ENCODE measurements around the gene KRT20.

KRT20 gene

GRCh38 chr17:40915721-40916256 lies 30.7 kb upstream of the KRT20 start:
- Histone ChIP-seq H3K9ac (ENCODE audit: low read length) (no peak overlapping the region), H3K79me2 (ENCODE audit: low read length) (no peaks in the 10 kb centered on the region), H3K36me3 (replicated peaks; ENCODE audit: low read depth, low read length) (no peaks in the 10 kb centered on the region), H3K9me3 (ENCODE audit: insufficient read depth, low read length) (no peaks in the 10 kb centered on the region), H3K4me3 (ENCODE audit: low read length) (peak overlapping the region; percentile 33), H4K20me1 (ENCODE audit: insufficient read depth, low read length) (no peaks in the 10 kb centered on the region), H3K27ac (ENCODE audit: low read length) (peak overlapping the region; percentile 61), H3K27me3 (ENCODE audit: low read depth, low read length) (0 out of 2 replicates have a peak, but pooled peaks cover 3% of the 10 kb centered on the region), H3K4me1 (ENCODE audit: low read length) (peaks cover 24% of the 10 kb centered on the region), H2AFZ (ENCODE audit: low read depth, low read length) (no peak overlapping the region), H3K4me2 (ENCODE audit: low read length) (peak overlapping the region; percentile 59)
- TF ChIP-seq CTCF (IDR thresholded peaks at IDR 0.05; ENCODE audit: low read depth, low read length) (no peak), EZH2phosphoT487 (IDR thresholded peaks at IDR 0.05; ENCODE audit: low read depth) (no peak)

- Histone ChIP-seq H4K20me1 (ENCODE audit: insufficient read depth, low read length) (no peaks in the 10 kb centered on the region), H3K36me3 (replicated peaks; ENCODE audit: low read depth, low read length) (no peaks in the 10 kb centered on the region), H3K9ac (ENCODE audit: low read length) (no peak overlapping the region), H3K9me3 (ENCODE audit: insufficient read depth, low read length) (no peaks in the 10 kb centered on the region), H3K27ac (ENCODE audit: low read length) (peak overlapping the region; percentile 61), H3K27me3 (ENCODE audit: low read depth, low read length) (0 out of 2 replicates have a peak, but pooled peaks cover 3% of the 10 kb centered on the region), H2AFZ (ENCODE audit: low read depth, low read length) (no peak overlapping the region), H3K4me1 (ENCODE audit: low read length) (peaks cover 29% of the 10 kb centered on the region), H3K4me2 (ENCODE audit: low read length) (peak overlapping the region; percentile 59), H3K79me2 (ENCODE audit: low read length) (no peaks in the 10 kb centered on the region), H3K4me3 (ENCODE audit: low read length) (peak overlapping the region; percentile 33)
- TF ChIP-seq CTCF (IDR thresholded peaks at IDR 0.05; ENCODE audit: low read depth, low read length) (no peak), EZH2phosphoT487 (IDR thresholded peaks at IDR 0.05; ENCODE audit: low read depth) (no peak)
Measured at GRCh38 chr17:40915199-40915661, 30.2 kb upstream of the KRT20 start.

- H4K20me1 ChIP-seq (ENCODE audit: insufficient read depth, low read length) = no peaks in the 10 kb centered on the region
- H3K4me3 ChIP-seq (ENCODE audit: low read length) = no peak overlapping the region
- H3K9ac ChIP-seq (ENCODE audit: low read length) = no peak overlapping the region
- H2AFZ ChIP-seq (ENCODE audit: low read depth, low read length) = no peak overlapping the region
- H3K79me2 ChIP-seq (ENCODE audit: low read length) = no peaks in the 10 kb centered on the region
- H3K4me1 ChIP-seq (ENCODE audit: low read length) = peaks cover 29% of the 10 kb centered on the region
- no peaks in the 10 kb centered on the region for H3K9me3 ChIP-seq (ENCODE audit: insufficient read depth, low read length)
- TF ChIP-seq CTCF (IDR thresholded peaks at IDR 0.05; ENCODE audit: low read depth, low read length) = no peak
- TF ChIP-seq EZH2phosphoT487 (IDR thresholded peaks at IDR 0.05; ENCODE audit: low read depth) = no peak
- H3K27ac ChIP-seq (ENCODE audit: low read length) = no peak overlapping the region
- H3K27me3 ChIP-seq (ENCODE audit: low read depth, low read length) = 0 out of 2 replicates have a peak, but pooled peaks cover 3% of the 10 kb centered on the region
- H3K4me2 ChIP-seq (ENCODE audit: low read length) = peak overlapping the region; percentile 59; the same call in 1 of the 2 replicates
- no peaks in the 10 kb centered on the region for H3K36me3 ChIP-seq (replicated peaks; ENCODE audit: low read depth, low read length)
Measured at GRCh38 chr17:40914075-40914855, 29.2 kb upstream of the KRT20 start.

GRCh38 chr17:40912486-40913210 lies 27.6 kb upstream of the KRT20 start:
- H3K4me1 ChIP-seq (ENCODE audit: low read length) = peaks cover 29% of the 10 kb centered on the region
- no peak overlapping the region for H3K4me2 ChIP-seq (ENCODE audit: low read length)
- H4K20me1 ChIP-seq (ENCODE audit: insufficient read depth, low read length) = no peaks in the 10 kb centered on the region
- no peaks in the 10 kb centered on the region for H3K79me2 ChIP-seq (ENCODE audit: low read length)
- no peak overlapping the region for H3K27ac ChIP-seq (ENCODE audit: low read length)
- TF ChIP-seq EZH2phosphoT487 (IDR thresholded peaks at IDR 0.05; ENCODE audit: low read depth) (no peak), CTCF (IDR thresholded peaks at IDR 0.05; ENCODE audit: low read depth, low read length) (no peak)
- H3K9ac ChIP-seq (ENCODE audit: low read length) = no peak overlapping the region
- no peaks in the 10 kb centered on the region for H3K9me3 ChIP-seq (ENCODE audit: insufficient read depth, low read length)
- no peak overlapping the region for H3K4me3 ChIP-seq (ENCODE audit: low read length)
- H3K27me3 ChIP-seq (ENCODE audit: low read depth, low read length) = peaks cover 14% of the 10 kb centered on the region
- no peaks in the 10 kb centered on the region for H3K36me3 ChIP-seq (replicated peaks; ENCODE audit: low read depth, low read length)
- no peak overlapping the region for H2AFZ ChIP-seq (ENCODE audit: low read depth, low read length)

Measured in OCI-LY3 (cell line).